ENCODE results near the gene RNF44.
"Not testable (repeated sequence)": the region's sequence is repeated elsewhere in the genome, so short reads cannot be mapped to it uniquely, and the experiment has no call there.

RNF44 gene

GRCh38 chr5:176515396-176515795 lies 21.8 kb downstream of the RNF44 start:
- no peak for DNase-seq

GRCh38 chr5:176514244-176514950 lies 22.8 kb downstream of the RNF44 start:
- DNase-seq: no peak

- no peak for DNase-seq
Measured at GRCh38 chr5:176513788-176514187, 23.4 kb downstream of the RNF44 start.

GRCh38 chr5:176508603-176509002 lies 28.6 kb downstream of the RNF44 start:
- DNase-seq: no peak

- DNase-seq: no peak
Measured at GRCh38 chr5:176507911-176508310, 29.3 kb downstream of the RNF44 start.

GRCh38 chr5:176503496-176503895 lies 33.7 kb downstream of the RNF44 start:
- no peak for DNase-seq

- no peak for DNase-seq
Measured at GRCh38 chr5:176501333-176501732, 35.9 kb downstream of the RNF44 start.

GRCh38 chr5:176500511-176500910 lies 36.7 kb downstream of the RNF44 start:
- DNase-seq: no peak

GRCh38 chr5:176499273-176499672 lies 37.9 kb downstream of the RNF44 start:
- DNase-seq: no peak

- no peak for DNase-seq
Measured at GRCh38 chr5:176497852-176498251, 39.4 kb downstream of the RNF44 start.

GRCh38 chr5:176492431-176492830 lies 44.8 kb downstream of the RNF44 start:
- DNase-seq: no peak

- DNase-seq: no peak
Measured at GRCh38 chr5:176491901-176492300, 45.3 kb downstream of the RNF44 start.

- no peak for DNase-seq
Measured at GRCh38 chr5:176491101-176491502, 46.1 kb downstream of the RNF44 start.

GRCh38 chr5:176490301-176490700 lies 46.9 kb downstream of the RNF44 start:
- no peak for DNase-seq

GRCh38 chr5:176489077-176489476 lies 48.1 kb downstream of the RNF44 start:
- no peak for DNase-seq

GRCh38 chr5:176487160-176487559 lies 50.0 kb downstream of the RNF44 start:
- not testable (repeated sequence) for DNase-seq

GRCh38 chr5:176486189-176486757 lies 50.9 kb downstream of the RNF44 start:
- DNase-seq: no peak

- DNase-seq: no peak
Measured at GRCh38 chr5:176485176-176485575, 52.0 kb downstream of the RNF44 start.

GRCh38 chr5:176481711-176482110 lies 55.5 kb downstream of the RNF44 start:
- DNase-seq: no peak
